ENCODE measurements around the gene EEFSEC. TPM values are rescaled to one million over a fixed set of nuclear protein-coding genes. Genes with fewer than 3 reads are reported as not detected.

The EEFSEC gene
- total and polyA plus RNA-seq, 2 of the 4 experiments (the other 2 are of a cell fraction), result 4.5 to 9.3 TPM

GRCh38 chr3:128270559-128271492 is 117.5 kb downstream of the EEFSEC start:
- no TSS peak for BruUV-seq (replicated peaks)
- no peak overlapping the region for H3K4me3 ChIP-seq (ENCODE audit: insufficient read depth, low read depth, low read length)
- H3K9me3 ChIP-seq (ENCODE audit: control insufficient read depth, insufficient read depth, low read length), result no peaks in the 10 kb centered on the region
- TF ChIP-seq MXI1 (IDR thresholded peaks at IDR 0.05; ENCODE audit: borderline replicate concordance, low read depth, low read length), result no peak
- TF ChIP-seq MAZ (IDR thresholded peaks at IDR 0.05; ENCODE audit: borderline replicate concordance, low read depth, low read length), result no peak
- TF ChIP-seq ELK1 (IDR thresholded peaks at IDR 0.05; ENCODE audit: borderline replicate concordance, low read depth, low read length), result no peak
- TF ChIP-seq RAD21 (IDR thresholded peaks at IDR 0.05; ENCODE audit: low read length), result no peak
- TF ChIP-seq SMC3 (IDR thresholded peaks at IDR 0.05; ENCODE audit: low read depth, low read length), result no peak
- dilution Hi-C loops (cut with HindIII; ENCODE audit: low sequenced_read_pairs, unreplicated experiment), result no loop called here
- no peaks in the 10 kb centered on the region for H3K36me3 ChIP-seq (ENCODE audit: control insufficient read depth, insufficient read depth, low read length)
- H2AFZ ChIP-seq (replicated peaks; ENCODE audit: low read length, poor library complexity), result no peak overlapping the region
- H3K4ac ChIP-seq (ENCODE audit: low read depth, low read length), result no peak overlapping the region
- H3K14ac ChIP-seq (replicated peaks; ENCODE audit: low read depth, low read length), result no peak overlapping the region
- no peak overlapping the region for H3K9ac ChIP-seq (ENCODE audit: low read depth, low read length)
- H3K79me1 ChIP-seq (ENCODE audit: low read depth in 1 of 2, low read length in 2 of 2), result peaks cover 0 to 17% of the 10 kb centered on the region in 2 experiments; a peak in 1 of 4 replicates
- no peak overlapping the region for H3K56ac ChIP-seq (ENCODE audit: extremely low read depth, insufficient read depth, low read length)
- DNase-seq (no peak), ATAC-seq (ENCODE audit: low read depth) (no peak)
- H3K4me2 ChIP-seq (ENCODE audit: low read depth, low read length), result no peak overlapping the region
- no peak overlapping the region for H2BK5ac ChIP-seq (ENCODE audit: low read depth, low read length, poor library complexity, severe bottlenecking)
- peaks cover 18% of the 10 kb centered on the region for H3K9me1 ChIP-seq (ENCODE audit: insufficient read depth, low read length)
- ChIA-PET CTCF (no interaction called here), POLR2A (ENCODE audit: unreplicated experiment) (no interaction called here)
- H2AK5ac ChIP-seq (ENCODE audit: low read depth, low read length), result no peak overlapping the region
- no peaks in the 10 kb centered on the region for H3K27me3 ChIP-seq (ENCODE audit: control insufficient read depth, insufficient read depth, low read length)
- H4K8ac ChIP-seq (ENCODE audit: low read depth in 2 of 2, low read length in 2 of 2), result no peak overlapping the region
- H2AK9ac ChIP-seq (replicated peaks; ENCODE audit: low read depth, low read length, poor library complexity), result no peak overlapping the region
- no peak overlapping the region for H2BK15ac ChIP-seq (ENCODE audit: low read depth, low read length)
- in situ Hi-C loops (cut with MboI; ENCODE audit: low sequenced_read_pairs), result no loop called here
- no peak overlapping the region; the same call in 1 of the 2 replicates for H2BK20ac ChIP-seq (ENCODE audit: low read depth, low read length)
- H4K20me1 ChIP-seq (ENCODE audit: insufficient read depth, low read length), result peaks cover 6% of the 10 kb centered on the region; the same call in 1 of the 2 replicates
- peaks cover 25% of the 10 kb centered on the region for H3K4me1 ChIP-seq (ENCODE audit: control insufficient read depth, insufficient read depth, low read length)
- no peak overlapping the region for H4K91ac ChIP-seq (ENCODE audit: insufficient read depth, low read depth, low read length)
- H4K5ac ChIP-seq (ENCODE audit: low read depth, low read length), result no peak overlapping the region
- no peak overlapping the region for H3K27ac ChIP-seq (ENCODE audit: insufficient read depth, low read length)
- no peak overlapping the region for H2BK120ac ChIP-seq (ENCODE audit: low read depth, low read length)
- H3K18ac ChIP-seq (ENCODE audit: low read depth, low read length), result no peak overlapping the region
- intact Hi-C loops (cut with micrococcal nuclease), result no loop called here
- H3K23ac ChIP-seq (ENCODE audit: low read depth, low read length), result no peak overlapping the region
- WGBS, 2 experiments (ENCODE audit: extremely low coverage in 2 of 2, insufficient read length in 1 of 2), result 40% methylated on average over 1 of the region's 7 CpGs; no CpG with 5 or more reads in 1 of the 2 experiments
